HepG2 (cell line): ENCODE measurements around the gene ARHGAP12. TPM values are rescaled to one million over a fixed set of nuclear protein-coding genes. Genes with fewer than 3 reads are reported as not detected.

ENCODE experiments used
- ATRX ChIP-seq: sonication (generic); formaldehyde crosslinking; IDR thresholded peaks from 2 replicates; pipeline ENCODE4 v1.4.0; 2020; ENCODE audit warnings: missing genetic modification reagents, borderline replicate concordance
- FLYWCH1 ChIP-seq: sonication (generic); formaldehyde crosslinking; IDR thresholded peaks from 2 replicates; pipeline ENCODE4 v1.8.1; 2023; ENCODE audit warnings: mild to moderate bottlenecking, missing genetic modification reagents
- HIVEP1 ChIP-seq: sonication (generic); formaldehyde crosslinking; IDR thresholded peaks from 2 replicates; pipeline ENCODE4 v1.4.0; 2020; ENCODE audit warnings: mild to moderate bottlenecking, missing genetic modification reagents
- HNF1B ChIP-seq: sonication (generic); formaldehyde crosslinking; IDR thresholded peaks from 2 replicates; pipeline ENCODE4 v1.5.1; 2020; ENCODE audit warnings: mild to moderate bottlenecking, moderate library complexity, missing genetic modification reagents
- HNRNPK ChIP-seq: fragments of 200-400 bp; formaldehyde crosslinking; IDR thresholded peaks from 2 replicates; pipeline ENCODE4 v1.6.1; 2018; ENCODE audit warnings: low read length, low read depth, moderate library complexity, mild to moderate bottlenecking; ENCODE audit not compliant: poor library complexity, severe bottlenecking
- IKZF1 ChIP-seq: fragments of 450-650 bp; IDR thresholded peaks from 2 replicates; pipeline ENCODE4 v1.7.1; 2016
- SRSF1 ChIP-seq: fragments of 200-400 bp; formaldehyde crosslinking; optimal IDR thresholded peaks from 2 replicates; pipeline ENCODE3; 2017; ENCODE audit warnings: mild to moderate bottlenecking, low read depth, low read length, moderate library complexity
- THYN1 ChIP-seq: sonication (generic); formaldehyde crosslinking; IDR thresholded peaks from 2 replicates; pipeline ENCODE4 v1.8.1; 2023; ENCODE audit warnings: low read depth, mild to moderate bottlenecking, moderate library complexity, missing genetic modification reagents, borderline replicate concordance
- ZBTB2 ChIP-seq: sonication (generic); formaldehyde crosslinking; IDR thresholded peaks from 2 replicates; pipeline ENCODE4 v1.8.0; 2022; ENCODE audit warnings: low read depth, missing genetic modification reagents
- ZBTB39 ChIP-seq: sonication (generic); formaldehyde crosslinking; IDR thresholded peaks from 2 replicates; pipeline ENCODE4 v1.5.0; 2020; ENCODE audit warnings: missing genetic modification reagents
- ZNF572 ChIP-seq: sonication (generic); formaldehyde crosslinking; IDR thresholded peaks from 2 replicates; pipeline ENCODE4 v1.5.1; 2020; ENCODE audit warnings: mild to moderate bottlenecking, missing genetic modification reagents
- polyA plus RNA-seq, 8 experiments: library from polyadenylated mRNA; depleted of rRNA in 3 of 8; stranded (reverse) in 7 of 8; unstranded in 1 of 8; fragments of >200 nt; fragmentation: Illumina TruSeq in 4 of 8; extraction: Trizol in 4 of 8; gene quantifications; 2 replicates each; pipeline versions ENCODE4 v1.2.1 to v1.2.3, GENCODE V29; 2011 to 2016; ENCODE audit warnings: low read depth in 4 of 8, missing spikeins in 1 of 8, mixed read lengths in 1 of 8; ENCODE audit not compliant: insufficient read depth in 1 of 8
- total RNA-seq, 5 experiments: library from RNA; depleted of rRNA; stranded (reverse); fragments of >200 nt; fragmentation: Illumina TruSeq; extraction: Trizol; gene quantifications; 2 replicates each; pipeline ENCODE4 v1.2.3, GENCODE V29; 2016; ENCODE audit warnings: low read depth in 1 of 5
- TF ChIP-seq, protein P1 (sequence below): sonication (generic); formaldehyde crosslinking; IDR thresholded peaks from 2 replicates; pipeline ENCODE4 v1.5.1; 2020; ENCODE audit warnings: missing genetic modification reagents, mild to moderate bottlenecking, borderline replicate concordance
- TF ChIP-seq, protein P2 (sequence below): sonication (generic); formaldehyde crosslinking; conservative IDR thresholded peaks from 2 replicates; pipeline ENCODE4 v1.4.0; 2020; ENCODE audit warnings: mild to moderate bottlenecking, missing genetic modification reagents, moderate library complexity
- TF ChIP-seq, protein P3 (sequence below): sonication (generic); formaldehyde crosslinking; IDR thresholded peaks from 2 replicates; pipeline ENCODE4 v1.9.0; 2021; ENCODE audit warnings: missing genetic modification reagents, borderline replicate concordance

Gene ARHGAP12
- total and polyA plus RNA-seq, 2 of the 13 experiments (the other 11 are each of a cell fraction or from before 2014, with no cell fraction given) = 25.0 to 54.6 TPM

DNA sequence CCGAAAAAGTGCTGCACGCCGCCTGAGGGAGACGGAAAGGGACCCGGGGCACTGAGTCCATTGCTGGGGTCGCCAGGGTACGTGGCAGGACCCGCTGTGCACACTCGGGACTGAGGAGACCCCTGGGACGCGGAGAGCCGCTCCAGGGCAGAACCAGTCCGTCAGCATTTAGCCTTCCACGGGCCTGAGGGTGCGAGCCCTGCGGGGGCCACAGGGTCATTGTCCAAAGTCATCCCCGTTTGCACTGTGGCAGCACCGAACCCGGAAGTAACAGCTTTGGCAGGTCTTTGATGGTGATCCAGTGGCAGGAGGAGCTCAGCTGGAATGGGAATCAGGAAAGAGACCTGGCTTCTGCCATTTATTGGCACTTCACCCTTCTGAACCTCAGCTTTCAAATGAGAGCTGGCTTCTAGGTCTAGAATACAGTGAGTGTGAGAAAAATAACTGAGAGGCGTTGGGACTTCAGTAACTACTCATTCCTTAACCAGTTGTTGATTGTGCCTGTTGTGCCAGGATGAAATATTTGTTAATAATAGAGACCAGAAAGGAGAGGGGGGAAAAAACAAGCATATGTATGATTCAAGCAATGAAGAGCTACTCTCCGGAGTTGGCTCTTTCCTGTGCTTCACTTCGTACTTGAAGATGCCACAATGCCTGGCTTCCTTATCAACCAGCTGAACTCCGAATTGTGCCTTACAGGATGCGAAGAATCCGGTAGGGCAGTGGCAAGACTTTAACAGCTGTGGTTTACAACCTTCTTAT is 811 bp upstream of the ARHGAP12 start (continued):
- TF ChIP-seq HNF1B (CRISPR knock-in tag) (peak; percentile 31; the same call in 1 of the 2 replicates), FLYWCH1 (CRISPR knock-in tag) (no peak), HIVEP1 (CRISPR knock-in tag) (no peak), ZBTB39 (CRISPR knock-in tag) (no peak), SRSF1 (no peak), IKZF1 (no peak), ZBTB2 (CRISPR knock-in tag) (no peak), ZNF572 (CRISPR knock-in tag) (no peak), THYN1 (CRISPR knock-in tag) (no peak), ATRX (CRISPR knock-in tag) (no peak), HNRNPK (no peak)
- TF ChIP-seq, protein P1, sequence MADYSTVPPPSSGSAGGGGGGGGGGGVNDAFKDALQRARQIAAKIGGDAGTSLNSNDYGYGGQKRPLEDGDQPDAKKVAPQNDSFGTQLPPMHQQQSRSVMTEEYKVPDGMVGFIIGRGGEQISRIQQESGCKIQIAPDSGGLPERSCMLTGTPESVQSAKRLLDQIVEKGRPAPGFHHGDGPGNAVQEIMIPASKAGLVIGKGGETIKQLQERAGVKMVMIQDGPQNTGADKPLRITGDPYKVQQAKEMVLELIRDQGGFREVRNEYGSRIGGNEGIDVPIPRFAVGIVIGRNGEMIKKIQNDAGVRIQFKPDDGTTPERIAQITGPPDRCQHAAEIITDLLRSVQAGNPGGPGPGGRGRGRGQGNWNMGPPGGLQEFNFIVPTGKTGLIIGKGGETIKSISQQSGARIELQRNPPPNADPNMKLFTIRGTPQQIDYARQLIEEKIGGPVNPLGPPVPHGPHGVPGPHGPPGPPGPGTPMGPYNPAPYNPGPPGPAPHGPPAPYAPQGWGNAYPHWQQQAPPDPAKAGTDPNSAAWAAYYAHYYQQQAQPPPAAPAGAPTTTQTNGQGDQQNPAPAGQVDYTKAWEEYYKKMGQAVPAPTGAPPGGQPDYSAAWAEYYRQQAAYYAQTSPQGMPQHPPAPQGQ (CRISPR knock-in tag) = no peak
- TF ChIP-seq, protein P2, sequence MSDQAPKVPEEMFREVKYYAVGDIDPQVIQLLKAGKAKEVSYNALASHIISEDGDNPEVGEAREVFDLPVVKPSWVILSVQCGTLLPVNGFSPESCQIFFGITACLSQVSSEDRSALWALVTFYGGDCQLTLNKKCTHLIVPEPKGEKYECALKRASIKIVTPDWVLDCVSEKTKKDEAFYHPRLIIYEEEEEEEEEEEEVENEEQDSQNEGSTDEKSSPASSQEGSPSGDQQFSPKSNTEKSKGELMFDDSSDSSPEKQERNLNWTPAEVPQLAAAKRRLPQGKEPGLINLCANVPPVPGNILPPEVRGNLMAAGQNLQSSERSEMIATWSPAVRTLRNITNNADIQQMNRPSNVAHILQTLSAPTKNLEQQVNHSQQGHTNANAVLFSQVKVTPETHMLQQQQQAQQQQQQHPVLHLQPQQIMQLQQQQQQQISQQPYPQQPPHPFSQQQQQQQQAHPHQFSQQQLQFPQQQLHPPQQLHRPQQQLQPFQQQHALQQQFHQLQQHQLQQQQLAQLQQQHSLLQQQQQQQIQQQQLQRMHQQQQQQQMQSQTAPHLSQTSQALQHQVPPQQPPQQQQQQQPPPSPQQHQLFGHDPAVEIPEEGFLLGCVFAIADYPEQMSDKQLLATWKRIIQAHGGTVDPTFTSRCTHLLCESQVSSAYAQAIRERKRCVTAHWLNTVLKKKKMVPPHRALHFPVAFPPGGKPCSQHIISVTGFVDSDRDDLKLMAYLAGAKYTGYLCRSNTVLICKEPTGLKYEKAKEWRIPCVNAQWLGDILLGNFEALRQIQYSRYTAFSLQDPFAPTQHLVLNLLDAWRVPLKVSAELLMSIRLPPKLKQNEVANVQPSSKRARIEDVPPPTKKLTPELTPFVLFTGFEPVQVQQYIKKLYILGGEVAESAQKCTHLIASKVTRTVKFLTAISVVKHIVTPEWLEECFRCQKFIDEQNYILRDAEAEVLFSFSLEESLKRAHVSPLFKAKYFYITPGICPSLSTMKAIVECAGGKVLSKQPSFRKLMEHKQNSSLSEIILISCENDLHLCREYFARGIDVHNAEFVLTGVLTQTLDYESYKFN (CRISPR knock-in tag) = peak; percentile 46; the same call in 1 of the 2 replicates
- TF ChIP-seq, protein P3, sequence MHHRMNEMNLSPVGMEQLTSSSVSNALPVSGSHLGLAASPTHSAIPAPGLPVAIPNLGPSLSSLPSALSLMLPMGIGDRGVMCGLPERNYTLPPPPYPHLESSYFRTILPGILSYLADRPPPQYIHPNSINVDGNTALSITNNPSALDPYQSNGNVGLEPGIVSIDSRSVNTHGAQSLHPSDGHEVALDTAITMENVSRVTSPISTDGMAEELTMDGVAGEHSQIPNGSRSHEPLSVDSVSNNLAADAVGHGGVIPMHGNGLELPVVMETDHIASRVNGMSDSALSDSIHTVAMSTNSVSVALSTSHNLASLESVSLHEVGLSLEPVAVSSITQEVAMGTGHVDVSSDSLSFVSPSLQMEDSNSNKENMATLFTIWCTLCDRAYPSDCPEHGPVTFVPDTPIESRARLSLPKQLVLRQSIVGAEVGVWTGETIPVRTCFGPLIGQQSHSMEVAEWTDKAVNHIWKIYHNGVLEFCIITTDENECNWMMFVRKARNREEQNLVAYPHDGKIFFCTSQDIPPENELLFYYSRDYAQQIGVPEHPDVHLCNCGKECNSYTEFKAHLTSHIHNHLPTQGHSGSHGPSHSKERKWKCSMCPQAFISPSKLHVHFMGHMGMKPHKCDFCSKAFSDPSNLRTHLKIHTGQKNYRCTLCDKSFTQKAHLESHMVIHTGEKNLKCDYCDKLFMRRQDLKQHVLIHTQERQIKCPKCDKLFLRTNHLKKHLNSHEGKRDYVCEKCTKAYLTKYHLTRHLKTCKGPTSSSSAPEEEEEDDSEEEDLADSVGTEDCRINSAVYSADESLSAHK (CRISPR knock-in tag) = no peak
